Activated naive CD4-positive, alpha-beta T cell treated with anti-CD3 and anti-CD28 coated beads, Interleukin-2, amount 10 ng/mL, durations not matched to agents 7 days and 5 days (primary cell): Measurements from ENCODE around the gene APOA1.

ENCODE experiments used
- CTCF ChIA-PET: fragments of 350-600 bp; sonication (Branson Sonifier 250); formaldehyde crosslinking; loops from one replicate; lab custom pipeline; 2021; ENCODE audit warnings: antibody characterized with exemption; lab: Charles Lee
- DNase-seq: peaks from one replicate; pipeline ENCODE4 v3.0.0-alpha.2; 2020
- H3K27ac Mint-ChIP-seq: one replicate; pipeline ENCODE4 v1.8.0; 2021; ENCODE audit warnings: mild to moderate bottlenecking, moderate library complexity, mixed read lengths
- H3K27me3 Mint-ChIP-seq: one replicate; pipeline ENCODE4 v1.8.0; 2021; ENCODE audit warnings: mild to moderate bottlenecking, mixed read lengths
- H3K36me3 Mint-ChIP-seq: one replicate; pipeline ENCODE4 v1.8.0; 2021; ENCODE audit warnings: mixed read lengths
- H3K4me1 Mint-ChIP-seq: one replicate; pipeline ENCODE4 v1.8.0; 2021; ENCODE audit warnings: mixed read lengths
- H3K4me3 Mint-ChIP-seq: one replicate; pipeline ENCODE4 v1.8.0; 2021; ENCODE audit warnings: mild to moderate bottlenecking, moderate library complexity, mixed read lengths
- H3K9me3 Mint-ChIP-seq: one replicate; pipeline ENCODE4 v1.8.0; 2021; ENCODE audit warnings: mixed read lengths

APOA1 gene

DNA sequence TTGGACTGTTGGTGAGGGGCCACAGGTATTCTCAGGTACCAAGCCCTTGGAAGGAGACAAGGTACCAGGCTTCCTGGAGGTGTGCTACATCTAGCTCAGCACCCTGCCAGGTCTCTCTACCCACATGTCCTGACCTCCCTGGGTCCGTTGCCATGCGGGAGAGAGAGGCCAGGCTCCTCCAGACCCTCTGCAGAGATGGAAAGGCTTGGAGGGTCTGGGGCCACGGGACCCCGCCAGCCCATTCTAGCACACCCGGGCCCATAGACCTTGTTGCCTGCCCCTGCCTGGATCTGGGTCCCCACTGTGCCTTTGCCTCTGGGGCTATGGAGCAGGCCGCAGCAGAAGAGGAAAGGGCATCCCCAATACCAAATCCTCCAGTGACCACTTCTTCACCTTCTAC, 10.0 kb downstream of the APOA1 start:
- no peaks in the 10 kb centered on the region for H3K36me3 Mint-ChIP-seq
- H3K4me1 Mint-ChIP-seq: no peaks in the 10 kb centered on the region
- CTCF ChIA-PET: interaction anchor here (0.8 to 1.0 kb wide), 2 partner anchors 36 to 278 kb away, joined by 3 to 4 read pairs; partner anchors contain the start of gene APOA5
- DNase-seq: no peak
- peaks cover 6% of the 10 kb centered on the region for H3K27me3 Mint-ChIP-seq
- no peak overlapping the region for H3K27ac Mint-ChIP-seq
- no peaks in the 10 kb centered on the region for H3K9me3 Mint-ChIP-seq
- no peak overlapping the region for H3K4me3 Mint-ChIP-seq

DNA sequence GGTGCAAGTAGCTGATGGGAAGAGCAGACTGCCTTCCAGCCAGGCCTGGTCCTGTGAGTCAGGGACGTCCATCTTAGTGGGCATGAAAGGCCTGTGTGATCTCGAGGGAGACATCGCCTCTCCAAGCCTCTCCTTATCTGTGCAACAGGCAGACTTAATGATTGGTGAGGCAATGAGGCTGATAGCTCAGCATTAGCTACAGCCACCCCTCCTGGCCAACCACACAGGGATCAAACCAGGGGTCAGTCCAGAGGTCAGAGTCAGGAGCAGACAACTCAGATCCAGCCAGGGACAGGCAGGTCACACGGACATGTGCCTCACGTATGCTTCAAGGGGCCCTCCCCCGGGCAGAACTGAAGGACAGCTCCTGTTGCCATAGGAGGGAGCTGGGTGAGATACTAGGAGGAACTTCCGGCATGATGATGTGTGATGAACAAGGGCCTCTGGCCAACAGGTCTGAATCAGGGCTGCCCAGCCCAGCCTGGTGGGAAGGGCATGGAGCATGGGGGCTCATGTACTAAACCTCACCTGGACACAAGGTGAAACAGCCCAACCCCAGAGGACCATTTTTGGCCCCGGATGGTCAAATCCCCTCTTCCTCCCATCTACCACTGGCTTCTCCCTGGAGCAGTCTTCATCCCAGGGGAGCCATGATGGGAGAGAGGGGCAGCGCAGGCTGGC, 10.5 kb downstream of the APOA1 start:
- Mint-ChIP-seq H3K9me3 (no peaks in the 10 kb centered on the region), H3K4me3 (no peak overlapping the region), H3K27ac (no peak overlapping the region), H3K36me3 (no peaks in the 10 kb centered on the region), H3K27me3 (peaks cover 5% of the 10 kb centered on the region), H3K4me1 (no peaks in the 10 kb centered on the region)
- CTCF ChIA-PET: interaction anchor here (0.8 to 1.2 kb wide), 3 partner anchors 9 to 279 kb away, joined by 3 to 4 read pairs (median 4); partner anchors contain the start of gene APOA5
- no peak for DNase-seq

DNA sequence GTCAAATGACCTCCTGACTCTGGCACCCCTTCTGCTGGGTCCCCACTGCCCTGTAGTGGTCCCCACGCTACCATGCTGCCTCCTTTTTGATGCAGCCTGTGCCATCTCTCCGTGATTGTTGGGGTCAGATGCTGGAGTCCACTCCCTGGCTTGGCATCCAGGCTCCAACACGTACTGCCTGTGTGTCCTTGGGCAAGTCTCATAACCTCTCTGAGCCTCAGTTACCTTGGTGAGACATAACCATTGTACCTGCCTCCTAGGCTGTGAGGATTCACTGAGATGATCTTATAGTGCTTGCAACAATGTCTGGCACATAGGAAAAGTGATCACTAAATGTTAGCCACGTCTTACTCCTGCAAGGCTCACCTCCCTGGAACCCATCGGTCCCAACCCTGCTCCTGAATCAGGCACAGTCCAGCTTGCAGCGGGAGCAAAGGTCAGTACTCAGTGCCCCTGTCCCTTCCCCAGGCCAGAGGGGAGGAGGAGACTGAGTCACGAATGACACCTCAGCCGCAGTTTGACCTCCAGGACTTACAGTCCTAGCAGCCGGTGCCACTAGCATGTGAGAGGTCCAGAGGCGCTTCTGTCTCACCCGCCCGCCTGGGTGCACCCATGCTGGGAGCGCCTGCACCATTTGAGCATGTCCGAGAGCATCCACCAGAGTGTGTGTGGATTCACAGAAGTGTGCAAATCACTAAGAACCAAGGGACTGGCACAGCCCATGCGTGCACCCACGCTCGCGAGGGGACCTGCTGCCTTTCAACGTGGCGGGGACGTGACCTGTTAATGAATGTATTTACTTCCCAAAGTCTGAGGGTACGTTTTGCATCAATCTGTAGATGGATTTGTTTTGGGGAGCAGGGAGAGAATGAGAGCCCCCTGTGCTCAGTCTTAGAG, 11.3 kb downstream of the APOA1 start:
- Mint-ChIP-seq H3K4me3 (no peak overlapping the region), H3K4me1 (no peaks in the 10 kb centered on the region), H3K9me3 (no peaks in the 10 kb centered on the region), H3K27me3 (peaks cover 3% of the 10 kb centered on the region), H3K36me3 (no peaks in the 10 kb centered on the region), H3K27ac (no peak overlapping the region)
- no peak for DNase-seq
- CTCF ChIA-PET: interaction anchor here (1.0 to 1.2 kb wide), 2 partner anchors 10 to 35 kb away, joined by 3 to 4 read pairs; partner anchors contain the start of gene APOA5

DNA sequence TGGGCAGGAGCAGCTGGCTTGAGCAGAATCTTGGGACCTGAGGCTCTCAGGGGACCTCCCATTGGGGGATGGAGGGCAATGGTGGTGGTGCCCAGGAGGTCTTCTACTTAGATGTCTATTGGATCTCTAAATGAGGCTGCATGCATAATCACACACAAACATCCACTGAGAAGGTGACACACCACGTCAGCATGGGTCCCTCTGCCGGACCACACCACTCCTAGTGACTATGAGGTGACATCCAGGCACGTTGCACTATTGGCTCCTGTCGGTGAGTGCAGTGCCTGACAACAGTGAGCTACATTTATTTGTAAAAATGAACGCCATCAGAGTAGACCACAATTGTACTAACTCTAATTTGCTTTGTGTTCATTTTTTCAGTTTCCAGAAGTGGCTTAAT, 12.0 kb downstream of the APOA1 start:
- Mint-ChIP-seq H3K9me3 (no peaks in the 10 kb centered on the region), H3K4me3 (no peak overlapping the region), H3K4me1 (no peaks in the 10 kb centered on the region), H3K36me3 (no peaks in the 10 kb centered on the region), H3K27me3 (no peaks in the 10 kb centered on the region), H3K27ac (no peak overlapping the region)
- no peak for DNase-seq
- CTCF ChIA-PET: no interaction called here

DNA sequence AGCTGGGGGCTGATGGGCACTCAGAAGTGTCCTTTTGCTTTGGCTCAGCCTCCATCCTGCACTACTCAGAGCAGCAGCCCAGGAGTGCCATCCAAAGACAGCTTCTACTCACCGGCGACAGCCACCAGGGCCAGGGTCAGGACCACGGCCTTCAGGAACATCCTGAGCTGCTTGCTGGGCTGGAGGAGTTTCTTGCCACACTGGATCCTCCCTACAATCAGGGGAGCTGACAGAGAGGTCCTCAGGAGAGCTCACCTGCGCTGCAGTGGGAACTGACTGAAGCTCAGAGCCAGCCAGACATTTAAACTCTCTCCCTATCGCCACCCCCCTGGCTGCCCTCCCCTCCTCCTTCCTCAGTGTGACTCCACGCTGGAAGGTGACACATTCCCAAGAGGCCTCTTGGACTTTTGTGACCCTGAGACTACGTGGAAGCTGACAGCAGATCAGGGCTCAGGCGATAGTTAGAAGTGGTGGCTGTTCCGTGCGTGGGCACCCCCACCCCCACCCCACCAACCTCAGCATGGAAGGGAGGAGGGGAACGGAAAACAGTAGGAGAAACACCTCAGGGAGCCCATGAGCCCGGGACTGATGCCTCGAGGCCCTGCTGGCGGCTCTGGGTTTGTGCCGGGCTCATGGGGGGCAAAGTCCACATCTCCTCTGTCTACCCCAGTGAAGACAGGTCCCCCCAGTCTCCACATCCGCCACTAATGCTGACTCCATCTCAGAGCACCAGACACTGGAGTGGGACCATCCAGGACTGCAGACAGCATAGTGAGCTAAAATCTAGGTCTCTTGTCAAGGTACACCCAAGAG, 14.2 kb downstream of the APOA1 start, which contains the start of gene APOA4:
TSS of gene APOA4 (minus strand) at position 274 of the 813 bp plus-strand sequence. CDS start at position 161, 113 bp downstream.
- H3K9me3 Mint-ChIP-seq: no peaks in the 10 kb centered on the region
- CTCF ChIA-PET: interaction anchor here (0.8 to 2.4 kb wide), 3 partner anchors 11 to 35 kb away, joined by 3 to 11 read pairs (median 3); partner anchors contain the start of gene ZPR1
- DNase-seq: no peak
- no peaks in the 10 kb centered on the region for H3K27me3 Mint-ChIP-seq
- H3K4me3 Mint-ChIP-seq: no peak within 1 kb of the TSS
- H3K27ac Mint-ChIP-seq: no peak within 1 kb of the TSS
- H3K4me1 Mint-ChIP-seq: no peaks in the 10 kb centered on the region
- H3K36me3 Mint-ChIP-seq: no peaks in the 10 kb centered on the region

DNA sequence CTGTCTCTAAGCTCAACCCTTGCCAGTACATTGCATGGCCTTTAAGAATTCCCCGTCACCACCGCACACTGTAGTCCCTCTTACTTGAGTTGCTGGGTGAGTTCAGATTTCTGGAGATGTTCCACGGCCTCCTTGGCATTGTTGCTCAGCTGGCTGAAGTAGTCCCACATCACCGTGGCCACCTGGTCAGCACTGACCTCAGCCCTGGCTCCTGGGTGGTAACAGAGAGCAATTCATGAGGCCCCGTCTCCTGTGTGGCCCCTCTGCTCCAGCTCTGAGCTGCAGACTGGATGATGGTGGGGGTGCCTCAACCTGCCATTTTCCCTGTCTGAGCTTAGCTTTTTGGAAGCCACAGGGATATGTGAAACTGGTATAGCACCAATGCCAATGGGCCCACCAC, 14.8 kb downstream of the APOA1 start:
- H3K36me3 Mint-ChIP-seq: no peaks in the 10 kb centered on the region
- no peak for DNase-seq
- no peaks in the 10 kb centered on the region for H3K4me1 Mint-ChIP-seq
- H3K27me3 Mint-ChIP-seq: no peaks in the 10 kb centered on the region
- CTCF ChIA-PET: interaction anchor here (0.8 to 2.4 kb wide), 2 partner anchors 13 to 35 kb away, joined by 3 to 11 read pairs; partner anchors contain the start of gene ZPR1
- H3K9me3 Mint-ChIP-seq: no peaks in the 10 kb centered on the region
- H3K4me3 Mint-ChIP-seq: no peak overlapping the region
- H3K27ac Mint-ChIP-seq: no peak overlapping the region

DNA sequence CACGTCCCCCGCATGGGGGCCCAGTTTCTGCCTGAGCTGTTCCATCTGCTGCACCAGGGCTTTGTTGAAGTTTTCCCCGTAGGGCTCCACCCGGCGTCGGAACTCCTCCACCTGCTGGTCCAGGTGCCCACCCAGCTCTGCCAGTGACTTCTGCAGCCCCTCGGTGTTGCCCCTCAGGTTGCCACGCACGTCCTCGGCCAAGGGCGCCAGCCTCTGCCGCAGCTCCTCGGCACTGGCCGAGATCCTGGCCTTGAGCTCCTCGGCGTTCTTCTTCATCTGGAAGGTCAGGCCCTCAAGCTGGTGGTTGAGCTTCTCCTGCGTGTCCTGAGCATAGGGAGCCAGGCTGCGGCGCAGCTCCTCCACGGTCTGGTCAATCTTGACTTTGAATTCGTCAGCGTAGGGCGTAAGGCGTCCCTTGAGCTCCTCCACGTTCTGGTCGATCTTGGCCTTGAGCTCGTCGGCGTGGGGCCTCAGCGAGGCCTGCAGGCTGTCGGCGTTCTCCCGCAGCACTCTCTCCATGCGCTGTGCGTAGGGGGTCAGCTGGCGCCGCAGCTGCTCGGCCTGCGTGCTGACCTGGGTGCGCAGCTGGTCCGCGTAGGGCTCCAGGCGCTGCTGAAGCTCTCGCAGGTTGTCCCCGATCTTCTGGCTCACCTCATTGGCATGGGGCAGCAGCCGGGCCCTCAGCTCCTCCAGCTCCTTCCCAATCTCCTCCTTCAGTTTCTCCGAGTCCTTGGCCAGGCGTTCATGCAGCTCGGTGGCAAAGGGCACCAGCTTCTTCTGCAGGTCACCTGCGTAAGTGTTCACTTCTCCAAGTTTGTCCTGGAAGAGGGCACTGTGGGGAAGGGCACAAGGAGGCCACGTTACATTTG, 16.1 kb downstream of the APOA1 start:
- H3K4me1 Mint-ChIP-seq: no peaks in the 10 kb centered on the region
- CTCF ChIA-PET: interaction anchor here (1.2 kb wide), 1 partner anchor 30 kb away, joined by 4 read pairs; the partner anchor contains the start of gene APOA5
- no peaks in the 10 kb centered on the region for H3K9me3 Mint-ChIP-seq
- DNase-seq: no peak
- H3K4me3 Mint-ChIP-seq: no peak overlapping the region
- H3K27me3 Mint-ChIP-seq: peaks cover 3% of the 10 kb centered on the region
- H3K27ac Mint-ChIP-seq: no peak overlapping the region
- no peaks in the 10 kb centered on the region for H3K36me3 Mint-ChIP-seq

DNA sequence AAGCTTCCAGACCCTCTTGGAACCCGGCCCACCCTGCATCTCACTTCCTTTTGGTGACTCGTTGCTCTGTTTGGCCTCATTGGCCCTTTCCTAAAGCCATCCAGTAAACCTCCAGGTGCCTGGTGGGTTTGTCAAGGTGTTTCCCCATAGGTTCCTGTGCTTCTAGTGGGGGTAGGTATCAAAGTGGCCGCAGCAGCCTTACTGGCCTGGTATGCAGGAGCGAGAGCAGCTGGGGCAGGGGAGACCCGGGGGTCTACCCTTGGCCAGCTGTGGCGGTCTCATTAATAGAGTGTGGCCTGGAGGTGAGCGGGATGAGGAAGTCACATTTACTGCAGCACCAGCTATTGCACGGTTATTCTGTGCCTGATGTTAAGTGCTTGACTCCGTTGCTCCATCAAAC, 18.4 kb downstream of the APOA1 start:
- CTCF ChIA-PET: no interaction called here
- H3K36me3 Mint-ChIP-seq: no peaks in the 10 kb centered on the region
- H3K9me3 Mint-ChIP-seq: no peaks in the 10 kb centered on the region
- no peaks in the 10 kb centered on the region for H3K4me1 Mint-ChIP-seq
- H3K4me3 Mint-ChIP-seq: no peak overlapping the region
- DNase-seq: no peak
- peaks cover 7% of the 10 kb centered on the region for H3K27me3 Mint-ChIP-seq
- no peak overlapping the region for H3K27ac Mint-ChIP-seq

DNA sequence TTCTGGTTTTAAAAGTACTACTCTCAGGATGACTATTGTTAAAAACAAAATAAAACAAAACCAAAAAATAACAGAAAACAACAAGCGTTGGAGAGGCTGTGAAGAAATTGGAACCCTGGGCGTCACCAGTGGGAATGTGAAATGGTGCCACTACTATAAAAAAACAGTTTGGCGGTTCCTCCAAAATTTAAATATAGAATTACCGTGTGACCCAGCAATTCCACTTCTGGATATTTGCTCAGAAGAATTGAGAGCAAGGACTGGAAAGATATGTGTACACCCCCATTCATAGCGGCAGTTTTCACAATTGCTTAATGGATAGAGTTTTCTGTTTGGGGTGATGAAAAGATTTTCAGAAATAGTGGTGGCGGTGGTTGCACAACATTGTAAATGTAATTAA, 22.9 kb downstream of the APOA1 start:
- no peak for DNase-seq
- Mint-ChIP-seq H3K9me3 (no peaks in the 10 kb centered on the region), H3K4me1 (no peaks in the 10 kb centered on the region), H3K36me3 (no peaks in the 10 kb centered on the region), H3K4me3 (no peak overlapping the region), H3K27me3 (peaks cover 19% of the 10 kb centered on the region), H3K27ac (no peak overlapping the region)
- CTCF ChIA-PET: no interaction called here

DNA sequence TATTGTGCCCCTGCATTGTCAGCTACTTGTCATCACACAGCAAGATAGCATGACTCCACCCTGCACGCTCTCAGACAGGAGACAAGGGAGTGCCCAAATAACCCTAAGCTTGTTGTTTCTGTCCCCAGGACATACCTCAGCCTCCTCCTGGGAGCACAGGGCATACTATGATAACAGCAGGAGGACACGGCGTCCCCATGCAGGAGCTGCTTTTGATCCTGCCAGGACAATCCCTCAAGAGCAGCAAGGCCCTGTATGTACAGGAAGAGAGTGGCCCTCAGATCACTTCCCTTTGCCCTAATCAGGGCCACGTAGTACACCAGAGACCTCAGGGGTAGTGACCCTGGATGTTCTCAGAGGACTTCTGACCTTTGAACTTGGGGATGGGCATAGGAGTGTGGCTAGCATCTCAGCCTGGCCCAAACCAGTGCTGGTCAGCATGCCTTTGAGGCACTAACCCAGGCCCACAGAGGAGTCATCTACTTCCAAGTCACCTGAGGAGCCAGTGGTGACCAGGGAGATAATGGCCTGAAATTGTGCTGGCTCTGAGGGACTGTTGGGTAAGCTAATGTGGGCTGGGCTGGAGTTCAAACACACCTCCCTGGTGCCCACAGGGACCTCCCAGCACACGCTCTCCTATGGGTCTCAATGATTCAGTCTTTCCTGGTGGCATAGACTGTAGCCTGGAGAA, 23.5 kb downstream of the APOA1 start:
- DNase-seq: no peak

DNA sequence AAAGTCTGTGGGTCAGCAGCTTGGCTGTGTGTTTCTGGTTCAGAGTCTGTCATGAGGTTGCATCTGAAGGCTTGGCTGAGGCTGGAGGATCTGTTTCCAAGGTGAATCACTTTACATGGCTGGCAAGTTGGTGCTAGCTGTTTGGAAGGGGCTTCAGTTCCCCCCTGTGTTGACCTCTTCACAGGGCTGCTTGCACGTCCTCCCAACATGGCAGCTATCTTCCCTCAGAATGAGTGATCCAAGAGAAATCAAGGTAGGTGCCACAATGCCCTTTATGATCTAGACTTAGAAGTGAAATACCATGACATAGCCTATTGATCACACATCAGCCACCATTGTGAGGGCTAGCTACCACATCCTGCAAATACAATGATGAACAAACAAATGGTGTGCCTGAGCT, 24.3 kb downstream of the APOA1 start:
- H3K27me3 Mint-ChIP-seq: peaks cover 27% of the 10 kb centered on the region
- CTCF ChIA-PET: interaction anchor here (1.2 to 1.8 kb wide), 3 partner anchors 20 to 67 kb away, joined by 3 to 7 read pairs (median 4); partner anchors contain the start of gene APOA5
- H3K36me3 Mint-ChIP-seq: no peaks in the 10 kb centered on the region
- DNase-seq: no peak
- H3K9me3 Mint-ChIP-seq: no peaks in the 10 kb centered on the region
- H3K4me1 Mint-ChIP-seq: no peaks in the 10 kb centered on the region
- no peak overlapping the region for H3K27ac Mint-ChIP-seq
- H3K4me3 Mint-ChIP-seq: no peak overlapping the region

More for the DNA sequence above, 23.5 kb downstream of the APOA1 start:
- Mint-ChIP-seq H3K36me3 (no peaks in the 10 kb centered on the region), H3K4me1 (no peaks in the 10 kb centered on the region), H3K9me3 (no peaks in the 10 kb centered on the region), H3K27me3 (peaks cover 23% of the 10 kb centered on the region), H3K4me3 (no peak overlapping the region), H3K27ac (no peak overlapping the region)
- CTCF ChIA-PET: interaction anchor here (1.2 to 1.8 kb wide), 2 partner anchors 20 to 23 kb away, joined by 3 to 7 read pairs; partner anchors contain the start of gene APOA5

DNA sequence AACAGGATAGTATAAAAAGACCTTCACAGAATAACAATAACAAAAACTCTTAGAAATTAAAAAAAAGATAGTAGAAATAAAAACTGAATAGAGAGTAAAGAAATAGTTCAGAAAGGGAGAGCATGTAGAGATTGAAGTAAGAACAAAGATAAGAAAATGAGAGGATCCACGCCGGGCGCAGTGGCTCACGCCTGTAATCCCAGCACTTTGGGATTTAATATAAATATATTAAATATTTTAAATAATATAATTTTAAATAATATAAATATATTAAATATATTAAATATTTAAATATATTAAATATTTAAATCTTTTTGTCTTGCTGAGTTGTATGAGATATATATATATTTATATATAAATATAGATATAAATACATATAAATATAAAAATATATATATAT, 25.3 kb downstream of the APOA1 start:
- H3K4me1 Mint-ChIP-seq: no peaks in the 10 kb centered on the region
- DNase-seq: no peak
- no peaks in the 10 kb centered on the region for H3K36me3 Mint-ChIP-seq
- no peak overlapping the region for H3K27ac Mint-ChIP-seq
- CTCF ChIA-PET: interaction anchor here (1.2 kb wide), 1 partner anchor 68 kb away, joined by 4 read pairs; no protein-coding TSS in a partner anchor
- no peak overlapping the region for H3K4me3 Mint-ChIP-seq
- H3K27me3 Mint-ChIP-seq: peaks cover 32% of the 10 kb centered on the region
- no peaks in the 10 kb centered on the region for H3K9me3 Mint-ChIP-seq
